HG03025 (cell line): ENCODE results near the gene AHCTF1.
"Not testable (repeated sequence)": the region's sequence is repeated elsewhere in the genome, so short reads cannot be mapped to it uniquely, and the experiment has no call there.

ENCODE experiments used
- ATAC-seq: cut with Tn5 transposase; IDR thresholded peaks from one replicate; pipeline ENCODE4 v1.9.1; 2021; ENCODE audit warnings: mild to moderate bottlenecking, moderate library complexity; ENCODE audit not compliant: unreplicated experiment, low FRiP score

The AHCTF1 gene

DNA sequence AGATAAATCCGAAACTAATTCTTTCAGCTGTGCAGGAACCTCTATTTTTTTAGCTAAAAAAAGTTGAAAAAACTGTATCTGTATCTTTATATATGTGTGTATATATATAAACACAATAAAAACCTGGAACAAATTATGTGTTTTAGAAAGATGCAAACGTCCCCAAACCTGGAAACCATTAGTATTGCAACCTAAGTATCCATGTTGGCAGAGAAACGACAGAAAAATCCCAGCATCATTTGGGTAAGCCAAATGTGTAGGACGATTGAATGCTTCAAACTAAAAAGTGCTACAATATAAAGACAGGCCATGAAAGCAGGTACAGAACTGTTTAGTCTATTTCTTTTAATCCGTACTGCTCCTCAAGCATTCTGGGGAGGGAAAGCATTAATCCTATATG, 87.9 kb downstream of the AHCTF1 start:
- ATAC-seq = no peak

DNA sequence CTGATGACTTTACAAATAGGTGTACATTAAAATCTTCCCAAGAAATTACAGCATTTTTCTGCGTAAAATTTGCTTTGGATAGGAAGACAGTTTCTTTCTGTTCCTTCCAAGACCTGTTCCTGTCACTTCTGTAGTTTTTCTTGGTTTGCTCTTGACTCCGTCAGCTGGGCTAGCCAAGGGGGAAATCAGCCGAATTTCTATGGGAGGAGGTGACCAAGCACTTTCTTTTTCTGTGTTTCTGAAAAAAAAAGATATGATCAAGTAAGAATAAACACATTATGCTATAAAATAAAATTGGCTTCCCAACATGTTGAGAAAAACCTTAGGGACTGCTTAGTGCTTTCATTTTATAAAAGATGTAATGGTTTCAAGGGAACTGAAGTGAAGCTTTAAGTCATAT, 91.0 kb downstream of the AHCTF1 start:
- ATAC-seq = not testable (repeated sequence)

DNA sequence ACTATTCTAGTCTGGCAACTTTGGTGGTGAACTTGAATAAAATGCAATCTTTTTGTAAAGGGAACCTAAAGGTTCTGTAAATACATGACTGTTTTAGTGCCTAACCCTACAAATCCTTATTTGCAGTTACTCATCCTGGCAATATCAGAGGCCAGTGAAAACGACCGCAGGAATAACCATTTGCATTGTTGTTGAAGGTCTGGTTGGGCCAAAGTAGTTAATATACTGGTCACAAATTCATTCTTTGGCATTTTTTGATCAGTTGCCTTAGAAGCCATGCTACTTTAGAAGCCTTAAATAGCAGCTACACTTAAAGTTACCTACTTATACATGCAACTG, 93.7 kb downstream of the AHCTF1 start:
- no peak for ATAC-seq

DNA sequence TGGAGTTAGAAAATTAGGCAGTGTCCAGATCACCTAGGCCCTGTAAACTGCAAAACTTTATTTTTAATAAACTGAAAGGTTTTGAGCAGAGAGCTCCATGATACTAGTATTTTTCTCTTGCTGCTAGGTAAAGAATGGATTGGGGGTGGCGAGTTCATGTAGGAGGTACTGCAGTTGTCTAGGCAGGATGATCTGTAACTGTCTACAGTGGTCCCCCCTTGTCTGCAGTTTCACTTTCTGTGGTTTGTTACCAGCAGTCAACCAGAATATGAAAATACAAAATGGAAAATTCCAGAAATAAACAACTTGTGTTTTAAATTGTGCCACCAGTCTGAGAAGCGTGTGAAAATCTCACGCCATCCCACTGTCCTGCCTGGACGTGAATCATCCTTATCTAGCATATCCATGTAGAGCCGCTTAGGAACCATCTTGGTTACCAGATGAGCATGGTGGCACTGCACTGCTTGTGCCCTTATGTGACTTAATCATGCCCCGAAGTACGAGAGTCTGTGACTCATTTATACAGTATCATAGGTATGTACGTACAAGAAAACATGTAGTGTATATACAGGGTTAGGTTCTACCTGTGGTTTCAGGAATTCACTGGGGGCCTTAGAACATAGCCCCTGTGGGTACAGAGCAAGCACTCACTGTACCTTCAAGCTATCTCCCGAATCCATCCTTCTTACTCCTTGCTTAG, 94.2 kb downstream of the AHCTF1 start:
- ATAC-seq = no peak

DNA sequence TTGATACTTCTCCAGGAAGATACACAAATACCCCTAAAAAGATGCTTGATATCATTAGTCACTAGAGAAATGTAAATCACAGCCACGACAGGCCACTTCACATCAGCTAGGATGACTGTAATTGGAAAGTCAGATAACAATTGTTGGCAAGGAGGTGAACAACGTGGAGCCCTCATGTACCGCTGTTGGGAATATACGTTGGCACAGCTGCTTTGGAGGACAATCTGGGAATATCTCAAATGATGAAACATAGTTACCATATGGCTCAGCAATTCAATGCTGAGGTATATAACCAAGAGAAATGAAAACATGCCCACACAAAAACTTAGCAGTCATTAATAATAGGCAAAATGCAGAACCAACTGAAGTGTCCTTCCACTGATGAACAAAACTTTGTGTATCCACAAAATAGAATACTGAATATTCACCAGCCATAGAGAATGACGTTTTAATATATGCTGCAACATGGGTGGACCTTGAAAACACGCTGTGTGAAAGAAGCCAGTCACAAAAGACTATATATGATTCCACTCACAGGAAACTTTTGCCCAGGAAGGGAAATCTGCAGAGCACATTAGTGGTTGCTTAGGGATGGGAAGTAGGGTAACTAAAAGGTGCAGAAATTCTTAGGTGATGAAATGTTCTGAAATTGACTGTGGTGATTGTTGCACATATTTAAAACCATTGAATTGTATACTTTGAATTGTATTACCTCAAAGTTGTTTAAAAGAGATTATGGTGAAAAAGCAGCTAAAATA, 95.4 kb downstream of the AHCTF1 start:
- ATAC-seq = no peak

DNA sequence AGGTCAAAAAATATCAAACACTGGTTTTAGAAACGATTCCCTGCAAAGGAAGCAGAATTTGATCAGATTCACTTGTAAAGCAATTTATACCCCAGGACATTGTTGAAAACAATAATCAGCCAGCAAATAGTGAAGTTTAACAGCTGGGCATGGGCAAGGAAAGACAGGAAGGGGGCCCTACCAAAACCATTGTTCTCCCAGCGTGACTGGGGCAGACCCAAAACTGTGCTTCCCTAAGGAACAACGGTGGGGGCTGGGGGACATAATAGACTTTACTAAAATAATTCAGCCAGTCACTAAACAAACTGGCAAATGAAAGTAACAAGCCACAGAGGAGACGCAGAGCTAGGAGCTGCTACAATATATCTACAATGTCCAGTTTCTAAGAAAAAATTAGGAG, 100.2 kb downstream of the AHCTF1 start:
- ATAC-seq = no peak

DNA sequence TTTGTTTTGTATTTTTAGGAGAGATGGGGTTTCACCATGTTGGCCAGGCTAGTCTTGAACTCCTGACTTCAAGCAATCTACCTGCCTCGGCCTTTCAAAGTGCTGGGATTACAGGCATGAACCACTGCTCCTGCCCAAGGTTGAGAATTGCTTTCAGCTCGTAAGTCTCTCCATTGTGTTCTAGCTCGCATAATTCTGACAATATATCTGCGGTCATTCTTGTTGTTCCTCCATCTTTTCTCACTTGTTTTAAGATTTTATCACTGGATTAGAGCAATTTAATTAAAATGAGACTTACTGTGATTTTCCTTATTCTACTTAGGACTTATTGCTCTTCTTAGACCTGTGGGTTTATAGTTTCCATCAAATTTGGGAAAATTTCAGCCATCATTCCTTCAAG, 102.9 kb downstream of the AHCTF1 start:
- no peak for ATAC-seq

DNA sequence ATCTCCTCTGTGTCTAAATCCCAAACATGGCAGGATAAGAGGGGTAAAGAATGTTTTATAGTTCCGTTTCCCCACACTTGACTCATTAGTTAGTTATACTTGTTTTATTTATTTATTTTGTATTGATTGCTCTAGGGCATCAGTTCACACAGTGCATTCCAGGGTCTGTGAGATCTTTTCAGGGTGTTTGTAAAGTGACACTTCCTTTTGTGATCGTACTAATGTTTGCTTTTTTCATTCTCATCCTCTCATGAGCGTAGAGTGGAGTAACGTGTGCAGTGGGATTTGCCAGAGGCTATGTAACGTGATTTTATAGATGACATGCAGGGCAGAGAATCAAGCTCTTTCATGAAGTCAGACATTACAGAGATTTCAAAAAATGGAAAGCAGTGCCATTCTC, 104.4 kb downstream of the AHCTF1 start:
- no peak for ATAC-seq

DNA sequence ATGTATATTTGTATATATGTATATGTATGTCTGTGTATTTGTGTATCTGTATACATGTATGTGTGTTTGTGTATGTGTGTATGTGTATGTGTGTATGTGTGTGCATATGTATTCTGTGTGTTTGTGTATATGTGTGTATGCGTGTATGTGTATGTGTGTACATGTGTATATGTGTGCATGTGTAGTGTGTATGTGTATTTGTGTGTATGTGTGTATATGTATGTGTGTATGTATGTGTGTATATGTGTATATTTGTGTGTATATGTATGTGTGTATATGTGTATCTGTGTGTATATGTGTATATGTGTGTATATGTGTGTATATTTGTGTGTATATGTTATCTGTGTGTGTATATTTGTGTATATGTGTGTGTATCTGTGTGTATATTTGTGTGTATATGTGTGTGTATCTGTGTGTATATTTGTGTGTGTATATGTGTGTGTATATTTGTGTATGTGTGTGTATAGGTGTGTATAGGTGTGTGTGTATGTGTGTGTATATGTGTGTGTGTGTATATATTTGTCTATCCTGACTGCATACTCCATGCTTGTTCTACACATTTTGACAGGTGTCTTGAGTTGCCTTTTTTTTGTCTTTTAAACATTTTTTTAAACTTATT, 106.1 kb downstream of the AHCTF1 start:
- no peak for ATAC-seq

DNA sequence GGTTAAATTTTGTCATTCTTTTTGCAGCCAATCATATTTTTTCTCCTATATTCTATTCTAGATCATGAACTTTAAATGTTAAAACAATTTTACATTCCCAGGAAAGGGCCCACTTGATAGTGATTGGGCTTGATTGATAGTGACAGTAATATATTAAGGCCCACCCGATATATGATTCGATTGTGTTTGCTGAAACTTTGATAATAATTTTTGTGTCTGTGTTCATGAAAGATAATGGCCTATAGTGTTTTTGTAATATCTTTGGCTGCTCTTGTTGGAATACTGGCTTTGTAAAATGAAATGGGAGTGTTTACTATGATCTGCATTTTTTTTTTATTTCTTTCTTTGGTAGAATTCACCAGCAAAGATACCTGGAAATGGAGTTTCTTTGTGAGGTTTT, 107.2 kb downstream of the AHCTF1 start:
- ATAC-seq = no peak

DNA sequence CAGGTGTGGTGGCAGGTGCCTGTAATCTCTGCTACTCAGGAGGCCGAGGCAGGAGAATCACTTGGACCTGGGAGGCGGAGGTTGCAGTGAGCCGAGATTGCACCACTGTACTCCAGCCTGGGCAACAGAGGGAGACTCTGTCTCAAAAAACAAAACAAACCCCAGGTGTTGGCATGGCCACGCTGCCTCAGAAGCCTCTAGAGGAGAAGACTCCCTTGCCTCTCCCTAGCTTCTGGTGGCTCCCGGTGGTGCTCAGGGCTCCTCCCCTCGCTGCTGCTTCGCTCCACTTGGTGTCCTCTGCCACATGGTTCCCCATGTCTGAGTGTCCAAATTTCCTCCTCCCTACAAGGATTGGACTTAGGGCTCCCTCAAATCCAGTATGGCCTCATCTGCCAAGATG, 109.6 kb downstream of the AHCTF1 start:
- not testable (repeated sequence) for ATAC-seq

DNA sequence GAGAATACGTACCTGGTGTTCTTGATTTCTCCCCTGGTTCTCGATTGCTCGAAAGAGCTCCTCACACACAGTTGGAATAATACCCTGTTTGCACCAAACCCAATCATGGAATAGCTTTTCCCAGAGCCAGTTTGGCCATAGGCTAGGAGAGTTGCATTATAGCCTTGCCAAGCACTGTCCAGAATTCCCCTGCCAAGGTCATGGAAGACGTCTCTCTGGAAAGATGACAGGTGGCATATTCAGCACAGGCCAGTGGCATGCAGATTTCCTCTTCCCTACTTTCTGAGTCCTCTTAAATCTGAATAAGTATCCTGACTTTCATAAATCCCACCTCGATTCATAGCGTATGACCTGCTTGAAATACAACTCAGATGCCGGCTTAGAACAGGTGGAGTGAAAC, 111.1 kb downstream of the AHCTF1 start:
- ATAC-seq = no peak

DNA sequence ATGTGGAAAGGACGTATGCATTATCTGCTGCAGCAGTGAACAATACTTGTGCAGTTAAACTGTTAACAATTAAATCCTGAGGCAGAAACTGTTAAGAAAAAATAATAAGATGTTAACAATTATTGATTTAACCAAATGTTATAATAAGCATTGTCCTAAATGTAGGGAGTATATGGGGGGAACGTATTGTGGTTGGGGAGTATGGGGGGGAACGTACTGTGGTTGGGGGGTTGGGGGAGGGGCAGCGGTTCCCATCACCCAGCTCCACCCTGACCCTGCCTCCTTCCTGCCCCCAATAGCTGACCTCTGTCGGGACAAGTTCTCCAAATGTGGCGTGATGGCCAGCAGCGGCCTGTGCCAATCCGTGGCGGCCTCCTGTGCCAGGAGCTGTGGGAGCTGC, 114.0 kb downstream of the AHCTF1 start:
- ATAC-seq = not testable (repeated sequence)

DNA sequence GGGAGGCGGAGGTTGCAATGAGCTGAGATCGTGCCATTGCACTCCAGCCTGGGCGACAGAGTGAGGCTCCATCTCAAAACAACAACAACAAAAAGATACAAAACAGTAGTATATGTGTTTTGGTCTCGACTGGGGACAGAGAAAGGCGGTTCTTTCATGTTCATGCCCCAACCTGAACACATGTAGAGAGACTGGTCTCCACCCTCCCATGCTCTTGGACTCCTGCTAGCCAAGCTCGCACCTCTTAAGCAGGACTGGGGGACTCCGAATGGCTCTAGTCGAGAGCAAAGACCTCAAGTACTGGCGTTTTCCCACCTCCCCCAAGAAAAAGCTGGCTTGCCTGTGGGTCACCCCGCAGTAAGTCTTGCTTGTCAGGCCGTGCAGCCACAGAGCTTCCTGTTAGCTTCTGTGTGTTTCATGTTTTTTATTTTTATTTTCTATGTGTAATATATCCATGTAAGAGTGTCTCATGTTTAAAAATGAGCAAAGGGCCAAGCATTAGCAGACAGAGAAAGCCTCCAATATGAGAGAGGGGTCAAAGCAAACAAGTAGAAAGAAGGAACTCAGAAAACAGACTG, 116.0 kb downstream of the AHCTF1 start:
- no peak for ATAC-seq

DNA sequence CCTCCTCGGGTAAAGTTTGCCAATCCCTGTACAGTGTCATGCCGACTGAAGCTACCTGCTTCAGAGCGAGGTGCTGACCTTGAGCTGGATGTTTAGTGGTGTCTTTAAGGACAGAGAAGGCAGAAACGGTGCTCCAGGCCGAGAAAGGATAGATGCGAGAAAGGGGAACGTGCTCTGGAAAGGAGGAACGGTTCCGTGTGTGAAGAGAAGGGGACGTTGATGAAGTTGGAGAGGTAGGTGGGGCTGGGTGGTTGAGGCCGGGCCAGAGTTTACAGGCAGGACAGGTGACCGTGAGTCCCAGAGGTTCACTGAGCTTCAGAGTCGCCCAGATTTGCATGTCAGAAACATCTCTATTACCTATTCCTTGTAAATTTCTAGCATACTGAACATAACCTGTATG, 116.9 kb downstream of the AHCTF1 start:
- no peak for ATAC-seq

DNA sequence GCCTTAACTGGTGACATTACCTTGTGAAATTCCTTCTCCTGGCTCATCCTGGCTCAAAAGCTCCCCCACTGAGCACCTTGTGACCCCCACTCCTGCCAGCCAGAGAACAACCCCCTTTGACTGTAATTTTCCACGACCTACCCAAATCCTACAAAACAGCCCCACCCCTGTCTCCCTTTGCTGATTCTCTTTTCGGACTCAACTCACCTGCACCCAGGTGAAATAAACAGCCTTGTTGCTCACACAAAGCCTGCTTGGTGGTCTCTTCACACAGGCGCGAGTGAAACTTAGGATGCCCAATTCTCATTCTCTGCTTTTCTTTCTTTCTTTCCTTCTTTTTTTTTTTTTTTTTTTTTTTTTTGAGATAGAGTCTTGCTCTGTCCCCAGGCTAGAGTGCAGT, 118.4 kb downstream of the AHCTF1 start:
- not testable (repeated sequence) for ATAC-seq

DNA sequence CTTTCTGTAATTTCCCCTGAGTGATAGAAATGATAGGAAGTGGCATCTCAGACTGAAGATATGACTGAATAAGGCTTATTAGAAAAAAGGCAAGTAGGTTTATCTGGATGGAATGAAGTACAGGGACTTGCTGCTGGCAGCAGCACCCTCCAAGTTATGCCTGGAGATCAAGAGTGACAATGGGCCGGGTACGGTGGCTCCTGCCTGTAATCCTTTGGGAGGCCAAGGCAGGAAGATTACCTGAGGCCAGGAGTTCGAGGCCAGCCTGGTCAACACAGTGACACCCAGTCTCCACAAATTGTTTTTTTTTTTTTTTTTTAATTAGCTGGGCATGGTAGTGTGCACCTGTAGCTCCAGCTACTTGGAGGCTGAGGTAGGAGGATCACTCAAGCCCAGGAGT, 119.8 kb downstream of the AHCTF1 start:
- no peak for ATAC-seq

DNA sequence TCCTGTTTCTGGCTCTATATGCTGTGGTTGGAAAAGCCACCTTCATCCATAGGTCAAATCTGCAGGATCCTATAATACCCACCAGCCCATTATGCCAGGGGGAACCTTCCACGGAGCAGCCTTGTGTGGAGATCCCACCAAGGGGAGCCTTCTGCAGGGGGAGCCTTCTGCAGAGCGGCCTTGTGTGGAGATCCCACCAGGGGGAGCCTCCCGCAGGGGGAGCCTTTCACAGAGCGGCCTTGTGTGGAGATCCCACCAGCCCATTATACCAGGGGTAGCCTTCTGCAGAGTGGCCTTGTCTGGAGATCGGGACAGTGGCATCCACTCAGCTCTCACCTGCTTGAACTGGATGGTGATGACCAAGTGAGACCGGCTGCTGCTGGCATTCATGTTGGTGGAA, 122.3 kb downstream of the AHCTF1 start:
- no peak for ATAC-seq

DNA sequence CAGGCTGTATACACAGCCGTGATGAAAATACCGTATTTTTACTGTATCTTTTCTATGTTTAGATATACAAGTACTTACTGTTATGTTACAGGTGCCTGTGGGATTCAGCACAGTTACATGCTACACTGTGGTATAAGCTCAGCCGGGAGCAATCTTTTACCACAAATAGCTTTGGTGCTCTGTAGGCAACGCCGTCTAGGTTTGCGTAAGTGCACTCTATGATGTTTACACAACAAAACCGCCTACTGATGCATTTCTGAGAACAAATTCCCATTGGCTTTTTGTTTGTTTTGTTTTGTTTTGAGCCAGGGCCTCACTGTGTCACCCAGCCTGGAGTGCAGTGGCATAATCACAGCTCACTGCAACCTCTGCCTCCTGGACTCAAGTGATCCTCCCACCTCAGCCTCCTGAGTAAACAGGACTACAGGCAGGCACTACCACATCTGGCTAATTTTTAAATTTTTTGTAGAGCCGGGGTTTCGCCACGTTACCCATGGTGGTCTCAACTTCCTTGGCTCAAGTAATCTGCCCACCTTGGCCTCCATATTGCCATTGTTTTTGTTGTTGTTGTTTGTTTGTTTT, 126.5 kb downstream of the AHCTF1 start:
- ATAC-seq = no peak

DNA sequence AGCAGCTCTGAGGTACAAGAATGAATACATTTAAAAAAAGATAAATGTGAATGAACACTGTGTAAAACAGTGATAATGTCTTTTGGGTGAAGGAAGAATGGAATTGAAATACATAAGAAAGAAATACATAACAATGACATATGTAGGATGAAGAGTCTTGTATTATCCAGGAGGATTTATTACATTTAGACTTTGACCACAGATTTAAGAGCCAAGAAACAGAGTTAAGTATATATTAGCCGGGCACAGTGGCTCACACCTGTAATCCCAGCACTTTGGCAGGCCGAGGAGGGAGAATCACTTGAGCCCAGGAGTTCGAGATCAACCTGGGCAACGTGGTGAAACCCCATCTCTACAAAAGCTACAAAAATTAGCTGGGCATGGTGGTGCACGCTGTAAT, 127.9 kb downstream of the AHCTF1 start:
- no peak for ATAC-seq

DNA sequence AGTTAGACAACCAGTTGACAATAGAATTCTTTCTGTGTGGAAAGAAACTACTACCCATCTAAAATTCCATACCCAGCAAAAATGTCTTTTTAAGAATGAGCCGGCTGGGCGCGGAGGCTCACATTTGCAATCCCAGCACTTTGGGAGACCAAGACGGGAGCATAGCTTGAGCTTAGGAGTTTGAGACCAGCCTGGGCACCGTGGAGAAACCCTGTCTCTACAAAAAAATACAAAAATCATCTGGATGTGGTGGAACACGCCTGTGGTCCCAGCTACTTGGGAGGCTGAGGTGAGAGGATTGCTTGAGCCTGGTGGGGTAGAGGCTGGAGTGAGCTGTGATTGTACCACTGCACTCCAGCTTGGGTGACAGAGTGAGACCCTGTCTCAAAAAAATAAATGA, 128.4 kb downstream of the AHCTF1 start:
- ATAC-seq = no peak
